GM21528 (cell line): ENCODE data around the gene CSF3R.

Experiments used
- ATAC-seq: cut with Tn5 transposase; IDR thresholded peaks from one replicate; pipeline ENCODE4 v1.9.1; 2021; ENCODE audit warnings: mild to moderate bottlenecking, moderate library complexity; ENCODE audit not compliant: unreplicated experiment, low FRiP score

The CSF3R gene

DNA sequence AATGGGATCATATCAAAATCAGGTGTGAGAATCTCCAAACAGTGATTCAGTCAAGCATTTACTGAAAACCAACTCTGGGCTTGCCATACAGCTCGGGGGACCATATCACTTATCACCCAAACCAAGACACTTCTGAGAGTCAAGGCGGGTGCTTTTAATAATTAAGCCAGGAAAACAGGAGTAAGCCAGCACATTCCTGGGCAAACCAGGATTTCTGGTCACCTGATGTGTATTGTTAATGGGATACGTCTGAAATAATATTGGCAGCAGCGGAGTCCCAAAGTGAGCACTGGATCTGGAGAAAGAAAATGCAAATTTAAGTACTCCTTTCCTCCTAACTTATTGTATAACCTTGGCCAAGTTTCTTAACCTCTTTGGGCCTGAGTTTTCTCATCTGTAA, 50.1 kb downstream of the CSF3R start:
- ATAC-seq: no peak

DNA sequence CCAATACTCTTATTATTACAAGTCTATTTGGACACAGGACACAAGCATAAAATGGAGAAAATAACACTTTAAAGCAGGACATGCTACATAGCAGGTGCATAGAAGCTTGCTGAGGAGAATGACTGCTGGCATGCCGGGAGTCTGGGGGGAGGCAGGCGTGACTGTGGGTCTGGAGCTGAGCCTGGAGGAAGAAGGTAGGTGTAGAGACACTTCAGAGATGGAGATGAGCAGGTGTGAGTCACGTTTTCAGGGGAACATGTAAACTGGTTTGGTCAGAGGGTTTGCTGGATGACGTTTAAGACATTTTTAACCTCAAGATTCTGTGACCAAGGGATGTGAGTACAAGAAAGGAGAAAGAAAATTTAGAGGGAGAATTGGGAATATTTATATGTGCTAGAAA, 56.9 kb downstream of the CSF3R start:
- no peak for ATAC-seq

GRCh38 chr1:36421649-36422048, 61.1 kb downstream of the CSF3R start:
- no peak for ATAC-seq

GRCh38 chr1:36420836-36421317, 61.8 kb downstream of the CSF3R start:
- ATAC-seq: peak; percentile 55

GRCh38 chr1:36420409-36420808, 62.3 kb downstream of the CSF3R start:
- no peak for ATAC-seq

DNA sequence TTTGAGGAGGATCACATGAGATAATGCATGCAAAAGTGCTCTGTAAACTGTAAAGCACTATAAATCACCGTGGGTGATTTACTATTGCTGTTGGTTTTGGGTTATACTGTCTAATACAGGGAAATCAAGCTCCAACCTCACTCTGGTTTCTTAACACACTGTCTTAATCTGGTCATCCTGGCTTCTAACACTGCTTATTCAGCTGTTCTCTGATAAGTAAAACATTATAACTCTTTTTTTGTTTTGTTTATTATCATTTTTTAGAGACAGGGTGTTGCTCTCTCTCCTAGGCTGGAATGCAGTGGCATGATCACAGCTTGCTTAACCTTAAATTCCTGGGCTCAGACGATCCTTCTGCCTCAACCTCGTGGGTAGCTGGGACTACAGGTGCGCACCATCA, 63.1 kb downstream of the CSF3R start:
- ATAC-seq: no peak

GRCh38 chr1:36419140-36419539, 63.6 kb downstream of the CSF3R start:
- ATAC-seq: no peak

GRCh38 chr1:36417931-36418330, 64.8 kb downstream of the CSF3R start:
- ATAC-seq: no peak
